Measurements from ENCODE around the gene SAMD3. TPM values are rescaled to one million over a fixed set of nuclear protein-coding genes. Genes with fewer than 3 reads are reported as not detected.

The SAMD3 gene
- total and polyA plus RNA-seq, 2 of the 8 experiments (the other 6 are each of a cell fraction or from before 2014, with no cell fraction given), result 1.8 to 1.9 TPM

DNA sequence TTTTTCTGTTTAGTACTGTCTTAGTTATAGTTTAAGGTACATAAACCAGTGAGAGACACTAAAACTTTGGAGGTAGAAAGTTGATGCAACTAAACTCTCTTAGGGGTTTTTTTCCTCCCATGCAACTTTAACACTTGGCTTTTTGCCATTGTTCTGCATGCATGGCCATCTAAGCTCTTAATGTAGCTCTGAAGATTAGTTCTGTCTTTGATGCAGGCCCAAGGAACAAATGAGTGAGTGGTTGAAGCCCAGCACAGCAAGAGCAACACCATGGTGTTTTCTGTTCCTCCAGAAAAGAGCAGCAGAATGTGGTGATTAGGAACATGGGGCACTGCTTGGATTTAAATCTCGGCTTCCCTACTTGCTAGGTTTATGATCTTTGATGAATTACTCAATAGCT, 115.0 kb downstream of the SAMD3 start:
- Histone ChIP-seq H3K14ac (ENCODE audit: insufficient read length) (no peak overlapping the region), H2BK15ac (ENCODE audit: low read length) (no peak overlapping the region), H4K91ac (replicated peaks; ENCODE audit: insufficient read length, low read length) (no peak overlapping the region), H3K79me2 (ENCODE audit: control insufficient read depth in 1 of 2, insufficient read depth in 2 of 2, low read length in 2 of 2) (no peaks in the 10 kb centered on the region), H3K27ac (ENCODE audit: low read depth, low read length) (no peak overlapping the region), H2BK20ac (ENCODE audit: low read length) (no peak overlapping the region), H3K4ac (replicated peaks; ENCODE audit: insufficient read length, low read depth, low read length) (no peak overlapping the region), H3K4me2 (ENCODE audit: insufficient read depth in 1 of 2, low read depth in 2 of 2, low read length in 2 of 2) (no peak overlapping the region), H4K5ac (ENCODE audit: insufficient read length, low read depth, low read length) (no peak overlapping the region), H3K9me3 (ENCODE audit: insufficient read depth in 2 of 2, low read depth in 1 of 2, low read length in 1 of 2) (no peaks in the 10 kb centered on the region), H3K36me3 (ENCODE audit: control insufficient read depth in 2 of 4, insufficient read depth in 4 of 4, low read length in 3 of 4) (no peaks in the 10 kb centered on the region), H2AFZ (ENCODE audit: low read length) (no peak overlapping the region), H4K20me1 (replicated peaks in 1 of 2; ENCODE audit: control insufficient read depth in 1 of 2, insufficient read depth in 2 of 2, low read length in 2 of 2) (no peaks in the 10 kb centered on the region), H2BK5ac (ENCODE audit: low read depth, low read length) (no peak overlapping the region), H3K23me2 (ENCODE audit: low read depth, low read length) (no peaks in the 10 kb centered on the region), H3K4me1 (replicated peaks in 1 of 4; ENCODE audit: control insufficient read depth in 3 of 4, insufficient read depth in 4 of 4, low read length in 3 of 4) (no peaks in the 10 kb centered on the region), H3K27me3 (replicated peaks in 1 of 4; ENCODE audit: control insufficient read depth in 3 of 4, extremely low read depth in 1 of 4, insufficient read depth in 3 of 4, low read length in 3 of 4) (no peaks in the 10 kb centered on the region), H3K23ac (ENCODE audit: insufficient read length) (no peak overlapping the region), H3K79me1 (ENCODE audit: low read depth, low read length) (no peaks in the 10 kb centered on the region), H3K9ac (replicated peaks in 1 of 4; ENCODE audit: extremely low read depth in 1 of 4, low read depth in 3 of 4, low read length in 3 of 4) (no peak overlapping the region; a peak in 1 of 7 replicates), H2BK12ac (ENCODE audit: low read depth, low read length) (no peak overlapping the region), H4K8ac (ENCODE audit: extremely low read depth, insufficient read depth, low read length) (no peak overlapping the region), H3K4me3 (ENCODE audit: extremely low read depth in 1 of 4, insufficient read depth in 2 of 4, low read depth in 3 of 4, low read length in 4 of 4) (no peak overlapping the region), H2BK120ac (replicated peaks; ENCODE audit: low read depth, low read length) (no peak overlapping the region), H3K56ac (replicated peaks; ENCODE audit: insufficient read length, low read depth, low read length) (no peak overlapping the region), H2AK5ac (ENCODE audit: low read depth, low read length) (no peak overlapping the region), H3K18ac (ENCODE audit: extremely low read depth, low read length) (no peak overlapping the region)
- TF ChIP-seq RXRA (IDR thresholded peaks at IDR 0.05; ENCODE audit: insufficient read depth, low read depth, low read length) (no peak), NANOG (IDR thresholded peaks at IDR 0.05; ENCODE audit: insufficient read depth, low read depth, low read length, poor library complexity, severe bottlenecking) (no peak), TEAD4 (IDR thresholded peaks at IDR 0.05; ENCODE audit: low read depth, low read length) (no peak), CTBP2 (IDR thresholded peaks at IDR 0.05; ENCODE audit: borderline replicate concordance, insufficient read depth, insufficient read length, low read length) (no peak), SAP30 (IDR thresholded peaks at IDR 0.05; ENCODE audit: insufficient read depth, insufficient replicate concordance, low read length) (no peak), ASH2L (IDR thresholded peaks at IDR 0.05; ENCODE audit: low read length) (no peak), SRF (IDR thresholded peaks at IDR 0.05; ENCODE audit: low read depth, low read length) (no peak), SP2 (IDR thresholded peaks at IDR 0.05; ENCODE audit: low read length) (no peak), RFX5 (IDR thresholded peaks at IDR 0.05; ENCODE audit: borderline replicate concordance, low read depth, low read length) (no peak)
- WGBS, 2 experiments (ENCODE audit: extremely low coverage in 1 of 2, insufficient coverage in 1 of 2, insufficient read length in 1 of 2, insufficient replicate concordance in 2 of 2, low coverage in 1 of 2, low lambda C conversion rate in 2 of 2, missing lambda C conversion rate in 1 of 2), result 89% methylated on average over 1 of the region's 1 CpG; no CpG with 5 or more reads in 1 of the 2 experiments
- CTCF ChIA-PET (ENCODE audit: partially characterized antibody), result interaction anchor here (0.8 kb wide), 1 partner anchor 510 kb away, joined by 3 read pairs; no protein-coding TSS in a partner anchor
- no peak for FAIRE-seq
- no peak for DNase-seq (ENCODE audit: low read depth in 1 of 2, low spot score in 2 of 2)
- POLR2A ChIA-PET (ENCODE audit: partially characterized antibody), result no interaction called here

Measured in H1 (cell line).